ENCODE results near the gene ASAP3.

ASAP3 gene

DNA sequence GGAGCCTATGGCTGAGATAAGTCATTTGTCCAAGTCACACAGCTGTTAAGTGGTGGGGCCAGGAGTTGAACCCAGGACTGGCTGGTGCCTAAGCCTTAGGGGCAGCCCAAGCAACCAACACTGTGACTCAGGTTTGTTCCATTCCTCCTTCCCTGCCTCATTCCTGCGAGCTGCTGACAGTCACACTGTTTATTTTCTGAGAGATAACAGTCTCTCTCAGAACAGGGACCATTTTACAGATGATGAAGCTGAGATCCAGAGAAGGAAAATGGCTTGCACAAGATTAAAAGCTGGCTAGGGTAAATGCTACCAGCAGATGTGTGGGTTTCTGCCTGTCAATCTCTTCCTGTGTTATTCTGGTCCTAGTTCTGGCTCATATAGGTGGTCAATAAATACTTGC lies 35.1 kb downstream of the ASAP3 start:
- DNase-seq: no peak

GRCh38 chr1:23446661-23447310 lies 37.2 kb downstream of the ASAP3 start:
- DNase-seq: no peak

- no peak for DNase-seq
Observed at GRCh38 chr1:23444596-23445390, 39.2 kb downstream of the ASAP3 start.

DNA sequence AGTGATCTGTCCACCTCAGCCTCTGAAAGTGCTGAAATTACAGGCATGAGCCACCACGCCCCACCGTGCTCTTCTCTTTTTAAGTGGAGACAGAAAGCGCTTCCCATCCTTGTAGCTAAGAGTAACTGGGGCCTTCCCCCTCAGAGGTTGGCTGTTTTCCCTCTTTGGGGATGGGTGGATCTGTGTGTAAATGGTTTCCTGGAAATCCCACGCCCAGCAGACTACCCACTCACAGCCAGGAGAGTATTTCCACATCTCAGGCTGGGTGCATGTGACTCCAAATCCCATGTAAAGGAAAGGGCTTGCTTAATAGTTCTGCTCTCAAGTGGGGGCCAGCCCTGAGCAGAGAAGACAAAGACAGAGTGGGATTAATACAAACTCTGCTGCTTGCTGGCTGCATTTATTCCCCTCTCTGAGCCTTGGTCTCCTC lies 39.9 kb downstream of the ASAP3 start:
- DNase-seq: no peak

GRCh38 chr1:23442751-23443150 lies 41.2 kb downstream of the ASAP3 start:
- no peak for DNase-seq

- DNase-seq: no peak
Observed at GRCh38 chr1:23441446-23442148, 42.4 kb downstream of the ASAP3 start.

DNA sequence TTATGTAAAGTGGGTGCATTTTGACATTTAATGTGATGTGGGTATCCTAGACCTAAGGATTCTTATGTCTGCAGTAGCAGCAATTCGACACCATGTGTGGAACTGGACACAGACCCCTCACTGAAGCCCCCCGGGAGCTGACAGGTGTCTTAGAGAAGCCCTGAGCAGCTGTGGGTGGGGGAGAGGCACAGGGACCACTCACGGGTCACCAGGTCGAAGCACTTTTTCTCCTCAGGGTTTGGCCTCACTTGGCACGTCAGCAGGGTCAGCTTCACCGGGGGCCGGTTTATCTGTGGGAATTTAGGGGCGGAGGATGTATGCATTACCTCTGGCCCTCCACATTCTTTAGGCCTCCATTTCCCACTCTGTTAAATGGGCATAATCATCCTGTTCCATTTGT lies 45.4 kb downstream of the ASAP3 start:
- DNase-seq: no peak

GRCh38 chr1:23437355-23437664 lies 46.7 kb downstream of the ASAP3 start:
- no peak for DNase-seq

GRCh38 chr1:23436520-23437354 lies 47.2 kb downstream of the ASAP3 start:
- no peak for DNase-seq

GRCh38 chr1:23434260-23434775 lies 49.7 kb downstream of the ASAP3 start:
- no peak for DNase-seq

DNA sequence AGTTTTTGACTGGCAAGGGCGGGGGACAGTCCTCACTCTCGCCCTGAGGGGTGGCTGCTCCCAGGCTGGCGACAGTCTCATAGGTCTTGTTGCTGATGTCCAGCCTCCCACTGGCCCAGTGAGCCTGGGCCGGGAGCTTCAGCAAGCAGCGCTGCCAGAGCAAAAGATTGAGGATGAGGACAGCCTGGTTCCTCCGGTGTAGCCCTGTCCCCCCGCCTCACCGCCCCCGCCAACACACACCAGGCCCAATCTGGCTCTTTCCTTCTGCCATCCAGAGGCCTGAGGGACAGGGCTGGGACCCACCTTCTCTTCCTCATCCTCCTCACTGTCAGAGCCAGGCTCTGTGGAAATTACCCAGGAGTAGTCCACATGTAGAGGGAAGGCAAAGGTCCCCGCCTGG lies 50.9 kb downstream of the ASAP3 start:
- no peak for DNase-seq

DNA sequence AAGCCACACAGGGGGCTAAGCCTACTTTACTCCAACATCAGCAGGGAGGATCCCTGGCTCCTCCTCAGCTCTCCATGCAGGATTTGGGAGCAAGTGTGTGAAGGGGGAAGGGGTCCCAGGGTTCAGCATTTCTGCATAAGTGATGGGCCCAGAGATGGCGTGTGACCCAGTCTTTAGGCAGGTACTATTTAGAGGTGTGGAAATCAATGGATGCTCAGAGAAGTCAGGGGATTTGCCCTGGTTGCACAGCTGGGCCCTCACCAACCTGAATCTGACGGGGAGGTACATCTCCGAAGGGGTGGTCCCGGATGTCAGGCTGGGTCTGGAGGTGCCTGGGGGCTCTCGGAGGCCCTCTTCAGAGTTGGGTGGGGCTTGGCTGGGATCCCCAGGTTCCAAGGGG lies 52.5 kb downstream of the ASAP3 start:
- DNase-seq: no peak

GRCh38 chr1:23430803-23431202 lies 53.2 kb downstream of the ASAP3 start:
- DNase-seq: no peak

GRCh38 chr1:23428136-23428905 lies 55.7 kb downstream of the ASAP3 start:
- no peak for DNase-seq

- no peak for DNase-seq
Observed at GRCh38 chr1:23427550-23427949, 56.4 kb downstream of the ASAP3 start.

GRCh38 chr1:23426828-23427227 lies 57.2 kb downstream of the ASAP3 start:
- no peak for DNase-seq

GRCh38 chr1:23425193-23425494 lies 58.8 kb downstream of the ASAP3 start:
- DNase-seq: no peak

DNA sequence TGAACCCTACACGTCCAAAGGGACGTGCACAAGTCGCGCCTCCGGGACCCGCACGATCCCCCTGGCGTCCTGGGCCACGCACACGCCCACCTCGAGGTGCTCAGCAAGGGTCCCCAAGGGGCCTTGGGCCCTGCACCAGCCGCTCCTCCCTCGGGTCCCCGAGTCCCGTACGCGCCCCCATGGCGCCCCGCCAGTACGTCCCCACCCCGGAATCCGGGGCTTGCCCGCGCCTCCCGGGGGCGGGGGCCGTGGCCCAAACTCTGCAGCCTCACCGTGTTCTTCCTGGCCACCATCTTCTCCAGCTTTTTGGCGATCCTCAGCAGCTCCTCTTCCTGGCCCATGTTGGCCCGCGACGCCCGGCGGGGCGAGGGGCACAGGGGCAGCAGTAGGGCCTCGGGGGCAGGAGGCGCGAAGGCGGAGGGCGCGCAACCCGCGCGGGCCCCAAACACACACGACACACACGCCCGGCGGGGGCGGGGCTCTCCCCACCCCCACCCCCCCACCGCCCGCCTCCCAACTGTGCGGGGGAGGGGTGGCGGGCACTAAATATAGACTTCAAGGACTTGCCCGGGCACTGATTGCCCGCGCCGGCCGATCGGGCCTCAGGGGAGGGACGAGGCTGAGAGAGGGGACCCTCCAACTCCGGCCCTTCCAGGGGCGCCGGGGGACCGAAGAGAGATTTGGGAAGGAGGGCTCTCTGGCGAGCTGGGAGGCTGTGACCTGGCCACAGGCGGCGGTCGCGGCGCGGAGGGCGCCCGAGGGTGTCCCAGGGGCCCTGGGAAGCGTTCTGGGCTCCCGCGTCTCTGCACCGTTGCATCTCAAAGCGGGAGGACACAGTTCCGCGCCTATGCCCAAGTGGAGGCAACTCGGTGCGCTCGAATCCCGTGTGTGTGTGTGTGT lies 59.4 kb downstream of the ASAP3 start, which contains the start of gene TCEA3:
TCEA3 (minus strand) TSS at position 456 of the 900 bp plus-strand sequence; CDS start at position 341, 115 bp downstream.
- no peak for DNase-seq

DNA sequence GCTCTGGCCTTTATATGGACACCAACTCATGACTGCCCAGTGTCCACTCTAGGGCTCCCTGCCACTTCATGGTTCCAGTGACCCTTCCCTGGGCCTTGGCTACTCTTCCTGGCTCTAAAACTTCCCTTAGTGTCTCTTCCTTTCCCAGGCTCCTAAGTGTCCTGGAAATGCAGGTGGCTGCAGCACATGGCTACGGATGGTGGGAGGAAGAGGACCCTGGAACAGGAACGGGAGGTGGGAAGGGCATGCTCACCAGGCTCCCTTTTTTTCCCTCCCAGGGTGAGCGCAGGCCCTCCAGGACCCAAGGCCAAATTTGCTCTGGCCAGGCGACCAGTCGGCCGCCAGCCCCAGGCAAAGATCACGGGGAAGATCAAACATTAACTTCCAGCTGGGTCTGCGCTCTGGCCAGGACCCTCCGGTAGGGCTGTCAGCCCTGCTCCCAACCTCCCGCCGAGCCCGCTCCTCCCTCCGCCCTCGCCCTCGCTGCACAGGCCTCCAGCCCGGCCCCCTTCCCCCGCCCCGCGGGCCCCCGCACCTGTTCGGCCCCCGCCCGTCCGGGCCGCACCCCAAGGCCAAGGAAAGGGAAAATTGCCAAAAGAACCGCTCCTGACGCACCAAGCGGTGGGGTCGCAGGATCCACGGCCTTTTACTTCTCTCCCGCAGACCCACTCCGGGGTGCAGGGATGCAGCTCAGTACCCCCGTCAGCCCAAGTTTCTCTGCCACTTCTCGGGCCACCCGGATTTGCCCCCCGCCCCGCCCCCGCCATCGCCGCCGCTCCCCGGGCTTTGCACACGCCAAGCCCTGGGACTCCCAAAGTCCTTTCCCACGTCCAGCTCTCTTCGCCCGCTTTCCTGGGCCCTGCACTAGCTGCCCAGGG lies 60.3 kb downstream of the ASAP3 start:
- no peak for DNase-seq

DNA sequence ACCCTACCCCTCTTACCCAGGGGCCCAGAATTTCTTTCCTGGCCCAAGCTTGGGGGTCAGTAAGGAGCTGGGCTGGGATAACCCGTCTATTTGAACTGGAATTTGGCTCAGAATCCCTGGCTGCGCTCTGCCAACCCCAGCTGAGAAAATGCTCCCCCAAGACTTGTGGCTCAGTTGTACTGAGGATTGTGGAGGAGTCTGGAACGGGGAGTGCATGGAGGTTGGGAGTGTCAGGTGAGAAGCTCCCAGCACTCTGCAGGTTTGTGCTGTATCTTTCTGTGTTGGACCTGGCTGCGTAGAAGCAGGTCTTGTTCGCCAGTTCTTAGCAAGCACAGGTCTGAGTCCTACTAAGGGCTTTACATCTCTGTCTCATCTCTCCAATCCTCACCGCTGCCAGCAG lies 61.0 kb downstream of the ASAP3 start:
- no peak for DNase-seq

All from NCI-H1048 (cell line).